ENCODE measurements around the gene MCF2L2.

MCF2L2 gene

GRCh38 chr3:183224180-183224970 lies 204.0 kb downstream of the MCF2L2 start:
- Histone ChIP-seq H3K27ac (ENCODE audit: low read depth, low read length) (no peak overlapping the region), H3K4me1 (ENCODE audit: control insufficient read depth, insufficient read depth, low read length, unreplicated experiment) (no peaks in the 10 kb centered on the region), H3K36me3 (ENCODE audit: insufficient read depth, low read length) (no peaks in the 10 kb centered on the region), H2AFZ (ENCODE audit: low read length, unreplicated experiment) (no peak overlapping the region), H3K4me3 (ENCODE audit: low read depth, low read length) (no peak overlapping the region), H3K79me2 (ENCODE audit: control insufficient read depth, insufficient read depth, low read length, unreplicated experiment) (no peaks in the 10 kb centered on the region), H3K27me3 (ENCODE audit: insufficient read depth, low read length) (no peaks in the 10 kb centered on the region)

GRCh38 chr3:183222631-183223235 lies 205.7 kb downstream of the MCF2L2 start:
- Histone ChIP-seq H2AFZ (ENCODE audit: low read length, unreplicated experiment) (no peak overlapping the region), H3K27ac (ENCODE audit: low read depth, low read length) (no peak overlapping the region), H3K4me3 (ENCODE audit: low read depth, low read length) (no peak overlapping the region), H3K27me3 (ENCODE audit: insufficient read depth, low read length) (no peaks in the 10 kb centered on the region), H3K4me1 (ENCODE audit: control insufficient read depth, insufficient read depth, low read length, unreplicated experiment) (no peaks in the 10 kb centered on the region), H3K79me2 (ENCODE audit: control insufficient read depth, insufficient read depth, low read length, unreplicated experiment) (no peaks in the 10 kb centered on the region), H3K36me3 (ENCODE audit: insufficient read depth, low read length) (no peaks in the 10 kb centered on the region)

GRCh38 chr3:183220828-183221227 lies 207.6 kb downstream of the MCF2L2 start:
- Histone ChIP-seq H3K36me3 (ENCODE audit: insufficient read depth, low read length) (no peaks in the 10 kb centered on the region), H3K79me2 (ENCODE audit: control insufficient read depth, insufficient read depth, low read length, unreplicated experiment) (no peaks in the 10 kb centered on the region), H3K4me3 (ENCODE audit: low read depth, low read length) (no peak overlapping the region), H3K27me3 (ENCODE audit: insufficient read depth, low read length) (no peaks in the 10 kb centered on the region), H3K4me1 (ENCODE audit: control insufficient read depth, insufficient read depth, low read length, unreplicated experiment) (no peaks in the 10 kb centered on the region), H3K27ac (ENCODE audit: low read depth, low read length) (no peak overlapping the region), H2AFZ (ENCODE audit: low read length, unreplicated experiment) (no peak overlapping the region)

GRCh38 chr3:183218826-183219225 lies 209.6 kb downstream of the MCF2L2 start:
- Histone ChIP-seq H2AFZ (ENCODE audit: low read length, unreplicated experiment) (no peak overlapping the region), H3K27ac (ENCODE audit: low read depth, low read length) (no peak overlapping the region), H3K36me3 (ENCODE audit: insufficient read depth, low read length) (no peaks in the 10 kb centered on the region), H3K27me3 (ENCODE audit: insufficient read depth, low read length) (no peaks in the 10 kb centered on the region), H3K79me2 (ENCODE audit: control insufficient read depth, insufficient read depth, low read length, unreplicated experiment) (no peaks in the 10 kb centered on the region), H3K4me1 (ENCODE audit: control insufficient read depth, insufficient read depth, low read length, unreplicated experiment) (no peaks in the 10 kb centered on the region), H3K4me3 (ENCODE audit: low read depth, low read length) (no peak overlapping the region)

GRCh38 chr3:183217548-183218332 lies 210.7 kb downstream of the MCF2L2 start:
- H3K27ac ChIP-seq (ENCODE audit: low read depth, low read length) = no peak overlapping the region
- H3K4me1 ChIP-seq (ENCODE audit: control insufficient read depth, insufficient read depth, low read length, unreplicated experiment) = no peaks in the 10 kb centered on the region
- no peak overlapping the region for H3K4me3 ChIP-seq (ENCODE audit: low read depth, low read length)
- H3K36me3 ChIP-seq (ENCODE audit: insufficient read depth, low read length) = no peaks in the 10 kb centered on the region
- no peaks in the 10 kb centered on the region for H3K27me3 ChIP-seq (ENCODE audit: insufficient read depth, low read length)
- no peak overlapping the region for H2AFZ ChIP-seq (ENCODE audit: low read length, unreplicated experiment)
- no peaks in the 10 kb centered on the region for H3K79me2 ChIP-seq (ENCODE audit: control insufficient read depth, insufficient read depth, low read length, unreplicated experiment)

- peak overlapping the region; percentile 14 for H2AFZ ChIP-seq (ENCODE audit: low read length, unreplicated experiment)
- no peak overlapping the region for H3K27ac ChIP-seq (ENCODE audit: low read depth, low read length)
- H3K4me1 ChIP-seq (ENCODE audit: control insufficient read depth, insufficient read depth, low read length, unreplicated experiment) = no peaks in the 10 kb centered on the region
- H3K4me3 ChIP-seq (ENCODE audit: low read depth, low read length) = no peak overlapping the region
- no peaks in the 10 kb centered on the region for H3K27me3 ChIP-seq (ENCODE audit: insufficient read depth, low read length)
- no peaks in the 10 kb centered on the region for H3K79me2 ChIP-seq (ENCODE audit: control insufficient read depth, insufficient read depth, low read length, unreplicated experiment)
- no peaks in the 10 kb centered on the region for H3K36me3 ChIP-seq (ENCODE audit: insufficient read depth, low read length)
Observed at GRCh38 chr3:183215591-183216202, 212.7 kb downstream of the MCF2L2 start.

- no peak overlapping the region for H3K4me3 ChIP-seq (ENCODE audit: low read depth, low read length)
- H2AFZ ChIP-seq (ENCODE audit: low read length, unreplicated experiment) = no peak overlapping the region
- H3K4me1 ChIP-seq (ENCODE audit: control insufficient read depth, insufficient read depth, low read length, unreplicated experiment) = no peaks in the 10 kb centered on the region
- H3K27ac ChIP-seq (ENCODE audit: low read depth, low read length) = no peak overlapping the region
- H3K36me3 ChIP-seq (ENCODE audit: insufficient read depth, low read length) = no peaks in the 10 kb centered on the region
- H3K79me2 ChIP-seq (ENCODE audit: control insufficient read depth, insufficient read depth, low read length, unreplicated experiment) = no peaks in the 10 kb centered on the region
- H3K27me3 ChIP-seq (ENCODE audit: insufficient read depth, low read length) = no peaks in the 10 kb centered on the region
Observed at GRCh38 chr3:183214277-183214612, 214.2 kb downstream of the MCF2L2 start.

- H3K4me3 ChIP-seq (ENCODE audit: low read depth, low read length) = no peak overlapping the region
- no peaks in the 10 kb centered on the region for H3K4me1 ChIP-seq (ENCODE audit: control insufficient read depth, insufficient read depth, low read length, unreplicated experiment)
- no peak overlapping the region for H3K27ac ChIP-seq (ENCODE audit: low read depth, low read length)
- H3K36me3 ChIP-seq (ENCODE audit: insufficient read depth, low read length) = no peaks in the 10 kb centered on the region
- H3K79me2 ChIP-seq (ENCODE audit: control insufficient read depth, insufficient read depth, low read length, unreplicated experiment) = no peaks in the 10 kb centered on the region
- H2AFZ ChIP-seq (ENCODE audit: low read length, unreplicated experiment) = no peak overlapping the region
- H3K27me3 ChIP-seq (ENCODE audit: insufficient read depth, low read length) = no peaks in the 10 kb centered on the region
Observed at GRCh38 chr3:183213415-183214276, 214.8 kb downstream of the MCF2L2 start.

- Histone ChIP-seq H3K79me2 (ENCODE audit: control insufficient read depth, insufficient read depth, low read length, unreplicated experiment) (no peaks in the 10 kb centered on the region), H3K4me3 (ENCODE audit: low read depth, low read length) (no peak overlapping the region), H3K4me1 (ENCODE audit: control insufficient read depth, insufficient read depth, low read length, unreplicated experiment) (no peaks in the 10 kb centered on the region), H3K36me3 (ENCODE audit: insufficient read depth, low read length) (no peaks in the 10 kb centered on the region), H3K27ac (ENCODE audit: low read depth, low read length) (no peak overlapping the region), H3K27me3 (ENCODE audit: insufficient read depth, low read length) (no peaks in the 10 kb centered on the region), H2AFZ (ENCODE audit: low read length, unreplicated experiment) (no peak overlapping the region)
Observed at GRCh38 chr3:183212565-183212964, 215.9 kb downstream of the MCF2L2 start.

- no peak overlapping the region for H3K4me3 ChIP-seq (ENCODE audit: low read depth, low read length)
- H3K27me3 ChIP-seq (ENCODE audit: insufficient read depth, low read length) = no peaks in the 10 kb centered on the region
- H3K36me3 ChIP-seq (ENCODE audit: insufficient read depth, low read length) = no peaks in the 10 kb centered on the region
- H3K4me1 ChIP-seq (ENCODE audit: control insufficient read depth, insufficient read depth, low read length, unreplicated experiment) = no peaks in the 10 kb centered on the region
- H3K79me2 ChIP-seq (ENCODE audit: control insufficient read depth, insufficient read depth, low read length, unreplicated experiment) = no peaks in the 10 kb centered on the region
- H3K27ac ChIP-seq (ENCODE audit: low read depth, low read length) = no peak overlapping the region
- H2AFZ ChIP-seq (ENCODE audit: low read length, unreplicated experiment) = no peak overlapping the region
Observed at GRCh38 chr3:183212096-183212495, 216.3 kb downstream of the MCF2L2 start.

All from ACC112 (cell line).